NCI-H524 (cell line): ENCODE measurements around the gene SELENOW.
"Not testable (repeated sequence)": the region's sequence is repeated elsewhere in the genome, so short reads cannot be mapped to it uniquely, and the experiment has no call there.

Experiments used
- DNase-seq, 2 experiments: peaks; one replicate each; lab custom pipeline; 2025; lab: John Stamatoyannopoulos, UW

SELENOW gene

DNA sequence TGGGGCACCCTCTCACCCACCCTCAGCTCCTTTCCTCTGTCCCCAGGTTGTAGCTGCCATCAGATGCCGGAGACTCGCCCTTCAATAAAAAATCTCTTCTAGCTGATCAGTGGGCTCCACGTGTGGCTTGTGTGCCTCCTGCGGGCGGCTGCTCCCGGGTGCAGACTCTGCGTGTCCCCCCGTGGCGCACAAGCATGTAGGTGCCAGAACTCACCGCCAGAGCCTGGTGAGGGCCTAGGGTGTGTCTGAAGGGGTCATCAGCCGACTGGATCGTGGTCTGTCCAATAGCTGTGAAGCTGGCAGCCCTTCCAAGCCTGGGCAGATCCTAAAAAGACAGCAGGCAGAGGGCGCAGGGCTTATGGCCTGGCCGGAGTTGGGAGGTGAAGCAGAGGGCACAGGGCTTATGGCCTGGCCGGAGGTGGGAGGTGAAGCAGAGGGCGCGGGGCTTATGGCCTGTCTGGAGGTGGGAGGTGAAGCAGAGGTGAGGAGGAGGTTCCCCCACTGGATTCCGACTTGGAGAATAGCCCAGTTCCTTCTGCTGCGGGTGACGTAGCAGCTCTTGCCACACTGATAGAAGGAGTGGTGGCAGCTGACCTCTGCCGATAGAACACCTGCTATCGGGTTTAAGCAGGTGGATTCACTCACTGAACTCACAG lies 21.4 kb upstream of the SELENOW start:
- DNase-seq: no peak

- no peak for DNase-seq
Measured at GRCh38 chr19:47757617-47758442, 20.7 kb upstream of the SELENOW start.

DNA sequence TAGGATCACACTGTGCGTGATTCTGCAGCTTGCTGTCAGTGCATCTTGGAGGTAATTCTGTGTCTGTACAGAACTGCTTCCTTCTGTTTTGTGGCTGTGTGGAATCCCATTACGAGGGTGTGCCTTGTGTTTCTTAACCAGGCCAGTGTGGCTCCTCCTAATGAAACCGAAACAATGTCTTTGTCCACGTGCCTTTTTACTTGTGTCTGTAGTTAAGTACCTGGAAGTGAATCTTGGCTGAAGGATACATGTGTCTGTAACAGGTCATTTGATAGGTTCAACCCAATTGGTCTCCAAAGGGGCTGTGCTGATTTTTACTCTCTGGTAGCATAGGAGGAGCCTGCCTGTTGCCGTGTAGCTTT lies 20.1 kb upstream of the SELENOW start:
- DNase-seq: no peak

GRCh38 chr19:47760632-47760999 lies 17.9 kb upstream of the SELENOW start:
- DNase-seq: no peak

DNA sequence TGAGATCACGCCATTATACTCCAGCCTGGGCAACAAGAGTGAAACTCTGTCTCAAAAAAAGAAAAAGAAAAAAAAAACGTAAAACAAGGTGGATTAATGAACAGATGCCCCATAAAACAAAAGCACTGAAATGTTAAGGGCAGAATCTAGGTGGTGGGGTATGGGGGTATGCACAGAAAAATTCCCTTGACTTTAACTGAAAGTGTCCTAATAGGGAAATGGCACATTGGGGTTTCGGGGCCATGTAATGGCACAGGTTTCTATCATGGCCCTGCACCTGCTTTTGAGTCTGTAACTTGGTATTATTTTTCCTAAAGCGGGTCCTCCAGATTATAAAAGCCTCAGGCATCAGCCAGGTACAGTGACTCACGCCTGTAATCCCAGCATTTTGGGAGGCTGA lies 16.9 kb upstream of the SELENOW start:
- DNase-seq: no peak

GRCh38 chr19:47762151-47762550 lies 16.4 kb upstream of the SELENOW start:
- DNase-seq: no peak

DNA sequence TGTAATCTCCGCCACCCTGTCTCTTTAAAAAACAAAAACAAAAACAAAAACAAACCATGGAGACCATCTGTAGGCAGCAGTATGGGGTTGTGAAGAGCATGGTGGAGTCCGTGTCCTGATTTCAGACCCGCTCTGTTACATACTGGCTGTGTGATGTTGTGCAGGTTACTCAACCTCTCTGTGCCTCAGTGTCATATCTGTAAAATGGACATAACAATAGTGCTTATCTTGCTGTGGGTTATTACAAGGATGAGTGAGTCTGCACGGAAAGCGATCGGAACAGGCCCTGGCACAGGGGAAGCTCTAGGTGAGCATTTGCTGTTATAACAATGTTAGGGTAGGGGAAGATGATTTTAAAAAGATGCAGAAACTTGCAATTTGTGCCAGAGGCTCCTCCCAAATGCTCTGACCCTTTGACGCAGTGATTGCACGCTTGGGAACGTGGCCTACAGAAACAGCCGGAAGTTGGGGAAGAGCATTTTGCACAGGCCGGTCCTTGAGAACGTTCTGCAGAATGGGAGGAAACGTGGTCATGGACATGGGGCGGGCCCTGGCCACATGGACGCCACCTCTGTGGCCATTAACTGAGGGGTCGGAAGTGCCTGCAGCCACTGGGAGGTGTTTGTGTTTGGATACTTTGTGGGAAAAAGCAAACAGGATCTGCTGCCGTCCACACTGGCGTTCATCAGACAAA lies 15.7 kb upstream of the SELENOW start:
- DNase-seq: no peak

DNA sequence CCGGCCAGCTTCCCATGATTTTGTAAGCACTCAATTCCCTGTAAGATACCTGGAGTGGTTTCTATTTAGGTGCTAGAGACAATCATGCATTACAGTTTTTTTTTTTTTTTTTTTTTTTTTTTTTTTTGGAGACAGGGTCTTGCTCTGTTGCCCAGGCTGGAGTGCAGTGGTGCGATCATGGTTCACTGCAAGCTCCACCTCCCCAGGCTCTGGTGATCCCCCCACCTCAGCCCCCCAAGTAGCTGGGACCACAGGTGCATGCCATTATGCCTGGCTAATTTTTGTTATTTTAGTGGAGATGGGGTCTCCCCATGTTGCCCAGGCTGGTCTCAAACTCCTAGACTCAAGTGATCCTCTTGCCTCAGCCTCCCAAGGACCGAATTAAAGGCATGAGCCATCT lies 13.8 kb upstream of the SELENOW start:
- DNase-seq: not testable (repeated sequence)

GRCh38 chr19:47765523-47766358 lies 12.8 kb upstream of the SELENOW start:
- DNase-seq: peak in 1 of 2 experiments; percentile 68

- DNase-seq: no peak
Measured at GRCh38 chr19:47766359-47766620, 12.2 kb upstream of the SELENOW start.

GRCh38 chr19:47766670-47767069 lies 11.8 kb upstream of the SELENOW start:
- no peak for DNase-seq

DNA sequence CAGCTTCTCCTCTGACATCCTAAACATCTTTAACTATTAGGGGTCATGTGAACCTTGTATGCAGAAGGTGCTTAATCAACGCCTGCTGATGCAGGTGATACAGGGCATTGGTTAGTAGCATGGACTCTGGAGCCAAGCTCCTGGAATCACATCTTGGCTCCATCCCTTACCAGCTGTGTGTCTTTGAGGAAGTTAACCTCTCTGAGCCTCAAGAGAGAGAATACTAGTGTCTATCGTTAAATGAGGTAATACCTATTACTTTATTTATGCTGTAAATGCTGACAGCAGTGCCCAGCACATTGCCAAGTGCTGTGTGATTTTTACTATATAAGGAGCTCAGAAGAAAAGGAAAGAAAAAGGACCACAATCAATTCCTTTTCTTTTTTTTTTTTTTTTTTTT lies 11.2 kb upstream of the SELENOW start:
- DNase-seq: no peak

DNA sequence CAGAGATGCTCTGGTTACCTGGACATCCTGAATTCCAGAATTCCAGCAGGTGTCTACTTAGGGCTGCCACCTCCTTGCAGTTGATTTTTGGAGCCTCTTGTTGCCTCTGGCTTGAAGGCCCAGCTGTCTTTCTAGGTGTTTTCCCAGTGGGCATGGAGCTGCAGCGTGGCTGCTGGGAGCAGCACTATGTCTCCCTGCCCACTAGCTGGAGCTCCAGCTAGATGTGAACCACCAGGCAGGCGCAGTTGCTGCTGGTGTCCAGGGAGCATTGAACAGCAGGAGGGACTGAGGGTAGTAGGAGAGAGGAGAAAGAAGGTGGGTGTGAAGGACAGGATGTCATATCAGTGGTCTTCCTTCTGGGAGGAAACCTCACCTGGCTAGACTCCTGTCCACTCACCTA lies 9.9 kb upstream of the SELENOW start:
- DNase-seq: peak in 1 of 2 experiments; percentile 13

DNA sequence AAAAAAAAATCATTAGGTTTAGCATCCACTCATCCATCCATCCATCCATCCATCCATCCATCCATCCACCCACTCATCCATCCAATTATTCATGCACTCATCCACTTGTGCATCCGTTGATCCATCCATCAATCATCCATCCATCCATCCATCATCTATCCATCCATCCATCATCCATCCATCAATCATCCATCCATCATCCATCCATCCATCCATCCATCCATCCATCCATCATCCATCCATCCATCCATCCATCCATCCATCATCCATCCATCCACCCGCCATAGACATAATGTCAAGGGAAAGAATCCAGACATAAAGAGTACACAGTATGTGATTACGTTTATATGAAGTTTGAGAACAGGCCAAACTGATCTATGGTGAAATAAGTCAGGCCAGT lies 9.0 kb upstream of the SELENOW start:
- no peak for DNase-seq

GRCh38 chr19:47771291-47771690 lies 7.2 kb upstream of the SELENOW start:
- DNase-seq: not testable (repeated sequence)

GRCh38 chr19:47776568-47776967 lies 1.9 kb upstream of the SELENOW start:
- no peak for DNase-seq

DNA sequence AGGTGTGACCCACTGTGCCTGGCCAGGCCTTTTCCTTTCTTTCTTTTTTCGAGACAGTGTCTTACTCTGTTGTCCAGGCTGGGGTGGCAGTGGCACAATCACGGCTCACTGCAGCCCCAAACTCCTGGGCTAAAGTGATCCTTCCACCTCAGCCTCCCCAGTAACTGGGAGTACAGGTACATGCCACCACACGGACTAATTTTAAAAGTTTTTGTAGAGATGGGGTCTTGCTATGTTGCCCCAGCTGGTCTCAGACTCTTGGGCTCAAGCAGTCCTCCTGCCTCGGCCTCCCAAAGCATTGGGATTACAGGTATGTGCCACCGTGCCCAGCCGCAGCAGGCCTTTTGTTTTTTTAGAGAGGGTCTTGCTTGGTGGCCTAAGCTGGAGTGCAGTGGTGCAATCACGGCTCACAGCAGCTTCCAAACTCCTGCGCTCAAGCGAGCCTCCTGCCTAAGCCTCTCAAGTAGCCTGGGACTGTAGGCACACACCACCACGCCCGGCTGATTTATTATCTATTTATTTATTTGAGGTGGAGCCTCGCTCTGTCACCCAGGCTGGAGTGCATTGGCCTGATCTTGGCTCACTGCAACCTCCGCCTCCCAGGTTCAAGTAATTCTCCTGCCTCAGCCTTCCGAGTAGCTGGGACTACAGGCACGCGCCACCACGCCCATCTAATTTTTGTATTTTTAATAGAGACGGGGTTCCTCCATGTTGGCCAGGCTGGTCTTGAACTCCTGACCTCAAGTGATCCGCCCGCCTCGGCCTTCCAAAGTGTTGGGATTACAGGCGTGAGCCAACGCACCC lies 1.1 kb upstream of the SELENOW start:
- DNase-seq: not testable (repeated sequence)

- DNase-seq: no peak
Measured at GRCh38 chr19:47778954-47779351, 450 bp downstream of the SELENOW start.

DNA sequence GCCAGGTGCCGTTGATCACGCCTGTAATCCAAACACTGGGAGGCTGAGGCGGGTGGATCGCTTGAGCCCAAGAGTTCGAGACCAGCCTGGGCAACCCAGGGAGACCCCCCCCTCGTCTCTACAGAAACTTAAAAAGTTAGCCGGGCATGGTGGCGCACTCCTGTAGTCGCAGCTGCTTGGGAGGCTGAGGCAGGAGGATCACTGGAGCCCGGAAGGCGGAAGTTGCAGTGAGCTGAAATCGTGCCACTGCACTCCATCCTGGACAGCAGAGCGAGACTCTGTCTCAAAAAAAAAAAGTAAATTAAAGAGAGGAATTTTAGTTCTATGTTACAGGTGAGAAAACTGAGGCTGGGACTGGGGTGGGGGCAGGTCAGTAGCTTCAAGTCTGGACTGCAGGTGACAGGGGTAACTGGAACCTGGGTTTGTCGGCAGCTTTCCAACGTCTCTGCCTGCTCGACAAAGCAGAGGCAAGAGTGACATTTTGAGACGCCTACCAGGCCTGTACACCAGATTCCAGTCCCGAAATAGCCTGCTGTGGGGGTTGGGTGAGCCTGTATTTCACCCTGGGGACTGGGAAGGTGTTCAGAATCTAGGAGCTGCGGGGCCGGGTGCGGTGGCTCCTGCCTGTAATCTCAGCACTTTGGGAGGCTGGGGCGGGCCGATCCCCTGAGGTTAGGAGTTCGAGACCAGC lies 1.2 kb downstream of the SELENOW start:
- no peak for DNase-seq

DNA sequence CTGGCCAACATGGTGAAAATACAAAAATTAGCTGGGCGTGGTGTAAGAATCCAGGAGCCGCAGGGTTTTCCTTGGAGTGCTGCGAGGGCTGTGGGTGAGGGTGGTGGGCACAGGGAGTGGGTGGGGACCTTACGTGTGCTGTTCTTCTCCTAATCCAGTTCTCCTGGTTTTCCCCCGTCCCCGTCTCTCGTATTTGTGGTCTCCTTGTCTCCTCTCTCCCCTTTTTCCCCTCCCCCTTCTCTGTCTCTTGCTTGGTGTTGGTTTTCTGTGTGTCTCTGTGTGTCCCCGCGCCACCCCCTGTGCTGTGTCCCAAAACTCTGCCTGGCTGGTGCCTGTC lies 1.7 kb downstream of the SELENOW start:
- no peak for DNase-seq

- DNase-seq: no peak
Measured at GRCh38 chr19:47781590-47782262, 3.2 kb downstream of the SELENOW start.
